T-helper 17 cell (primary cell): Measurements from ENCODE around the gene SCNN1A. TPM values are rescaled to one million over a fixed set of nuclear protein-coding genes. Genes with fewer than 3 reads are reported as not detected.
A peak's percentile ranks its signal among the peaks of the same experiment; 100 is the strongest.

Source experiments
- ATAC-seq: fragments of 150-1000 bp; cut with Tn5 transposase; 2 replicates; pipeline ENCODE4 v1.10.0; 2021; ENCODE audit warnings: mild to moderate bottlenecking, moderate library complexity
- DNase-seq, 3 donors: peaks; one replicate each; pipeline versions ENCODE4 v3.0.0 to v3.0.0-alpha.2; 2020 to 2021
- H3K9me3 ChIP-seq: one replicate; pipeline ENCODE4 v1.7.0; 2013; ENCODE audit warnings: low read length, mild to moderate bottlenecking; ENCODE audit not compliant: control insufficient read depth, poor library complexity, severe bottlenecking
- H3K27ac Mint-ChIP-seq: one replicate; pipeline ENCODE4 v1.8.0; 2022; ENCODE audit warnings: mild to moderate bottlenecking, moderate library complexity, mixed read lengths
- H3K27me3 Mint-ChIP-seq: one replicate; pipeline ENCODE4 v1.8.0; 2022; ENCODE audit warnings: mixed read lengths
- H3K36me3 Mint-ChIP-seq: one replicate; pipeline ENCODE4 v1.8.0; 2022; ENCODE audit warnings: low read depth, mixed read lengths
- H3K4me1 Mint-ChIP-seq: one replicate; pipeline ENCODE4 v1.8.0; 2022; ENCODE audit warnings: mild to moderate bottlenecking, mixed read lengths
- H3K4me3 Mint-ChIP-seq: one replicate; pipeline ENCODE4 v1.8.0; 2022; ENCODE audit warnings: mild to moderate bottlenecking, moderate library complexity, mixed read lengths
- total RNA-seq, 4 donors: library from RNA in 2 of 4; stranded (reverse) in 2 of 4; gene quantifications; one replicate each; pipeline ENCODE4 v1.2.3 and lab custom pipeline; 2022 to 2026

SCNN1A gene
- total RNA-seq, 2 donors from 2014 or later: 2.1 to 2.8 TPM

DNA sequence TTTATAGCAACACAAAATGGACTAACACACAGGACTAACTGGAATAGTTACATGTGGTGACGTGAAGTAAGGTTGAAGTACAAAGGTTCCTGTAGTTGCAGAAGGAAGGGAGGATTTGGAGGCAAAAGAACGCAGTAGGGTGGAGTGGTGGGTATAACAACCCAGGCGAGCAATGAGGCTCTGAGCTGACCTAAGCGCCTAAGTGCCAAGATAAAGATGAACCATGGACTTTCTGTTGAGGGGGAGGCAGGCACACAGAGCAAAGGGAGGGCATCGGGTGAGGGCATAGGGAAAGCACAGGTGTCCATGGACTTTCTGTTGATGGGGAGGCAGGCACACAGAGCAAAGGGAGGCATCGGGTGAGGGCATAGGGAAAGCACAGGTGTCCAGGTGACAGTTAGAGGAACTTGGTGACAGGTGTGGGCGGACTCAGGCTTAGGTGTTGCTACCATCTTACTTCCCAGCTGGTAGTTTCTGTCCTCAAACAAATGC lies 15.2 kb downstream of the SCNN1A start:
- no peaks in the 10 kb centered on the region for H3K9me3 ChIP-seq
- H3K27ac Mint-ChIP-seq: no peak overlapping the region

DNA sequence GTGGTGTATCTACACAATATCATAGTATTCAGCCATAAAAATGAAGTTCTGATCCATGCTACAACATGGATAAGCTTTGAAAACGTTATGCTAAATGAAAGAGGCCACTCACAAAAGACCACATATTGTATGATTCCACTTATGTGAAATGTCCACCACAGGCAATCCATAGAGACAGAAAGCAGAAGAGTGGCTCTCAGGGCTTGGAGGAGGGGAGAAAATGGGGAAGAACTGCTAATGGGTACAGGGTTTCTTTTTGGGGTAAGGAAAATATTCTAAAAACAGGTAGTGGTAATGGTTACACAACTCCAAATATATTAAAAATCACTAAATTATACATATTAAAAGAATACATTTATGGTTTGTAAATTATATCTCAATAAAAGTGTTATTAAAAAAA lies 16.5 kb downstream of the SCNN1A start:
- no peak for DNase-seq
- no peak overlapping the region for H3K27ac Mint-ChIP-seq
- peaks cover 21% of the 10 kb centered on the region for H3K27me3 Mint-ChIP-seq
- H3K36me3 Mint-ChIP-seq: peaks cover 4% of the 10 kb centered on the region
- peaks cover 26% of the 10 kb centered on the region for H3K4me1 Mint-ChIP-seq
- ATAC-seq: no peak
- H3K9me3 ChIP-seq: no peaks in the 10 kb centered on the region
- H3K4me3 Mint-ChIP-seq: no peak overlapping the region

More for the DNA sequence above, 15.2 kb downstream of the SCNN1A start:
- no peak for DNase-seq
- Mint-ChIP-seq H3K4me3 (no peak overlapping the region), H3K4me1 (peaks cover 26% of the 10 kb centered on the region), H3K27me3 (peaks cover 18% of the 10 kb centered on the region), H3K36me3 (peaks cover 4% of the 10 kb centered on the region)
- ATAC-seq: no peak

DNA sequence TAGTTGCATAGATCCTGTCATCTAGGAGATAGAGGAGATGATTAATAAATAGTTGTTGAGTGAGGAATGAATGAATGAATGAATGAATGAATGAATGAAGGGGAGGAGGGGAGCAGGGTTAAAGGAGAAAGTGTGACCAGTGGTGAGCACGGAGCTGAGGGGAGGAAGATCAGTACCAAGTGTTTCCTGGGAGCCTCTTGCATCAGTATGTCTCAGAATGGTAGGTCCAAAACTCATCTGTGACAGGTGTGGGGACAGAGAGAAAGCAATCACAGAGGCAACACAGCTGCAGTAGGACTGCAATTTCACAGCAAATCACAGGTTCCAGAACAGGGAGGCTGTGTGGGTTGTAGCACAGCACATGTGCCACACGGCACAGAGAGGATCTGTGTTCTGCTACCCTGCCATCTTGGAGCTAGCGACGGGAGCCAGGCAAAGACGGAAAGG lies 19.0 kb downstream of the SCNN1A start:
- H3K27ac Mint-ChIP-seq: no peak overlapping the region

DNA sequence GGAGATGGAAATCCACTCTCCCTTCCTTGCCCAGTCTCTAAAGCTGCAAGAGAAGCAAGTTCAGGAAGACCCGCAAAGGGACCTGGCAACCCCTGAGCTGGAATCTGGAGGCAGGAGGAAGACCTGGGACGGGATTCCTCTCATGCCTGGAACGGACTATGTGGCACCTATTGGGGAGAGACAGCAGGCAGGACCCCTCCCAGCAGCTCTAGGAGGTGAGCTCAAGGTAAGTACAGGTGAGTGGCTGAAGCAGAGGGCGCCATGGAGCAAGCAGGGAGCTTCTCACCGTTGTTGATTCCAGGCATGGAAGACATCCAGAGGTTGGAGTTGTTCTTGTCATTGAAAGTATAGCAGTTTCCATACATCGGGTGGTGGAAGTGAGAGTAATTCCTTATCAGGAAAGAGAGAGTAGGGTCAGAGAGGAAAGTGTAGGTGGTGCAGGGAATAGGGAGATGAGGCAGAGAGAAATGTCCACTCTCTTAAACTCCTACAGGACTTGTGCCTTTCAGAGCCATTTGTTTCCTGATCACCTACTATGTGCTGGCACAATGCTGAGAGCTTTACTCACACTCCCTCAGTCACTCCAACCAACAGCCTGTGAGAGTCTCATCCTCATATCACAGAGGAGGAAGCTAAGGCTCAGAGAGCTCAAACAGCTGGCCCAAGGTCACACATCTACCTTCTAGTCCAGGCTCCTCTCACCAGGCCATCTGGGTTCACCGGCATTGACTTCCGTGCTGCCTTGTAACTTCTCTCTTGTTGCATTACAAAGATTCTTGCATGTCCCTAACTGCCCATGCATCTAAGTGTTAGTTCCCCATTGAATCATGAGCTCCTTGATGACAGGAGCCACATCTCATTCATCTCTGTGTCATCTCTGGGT lies 19.6 kb downstream of the SCNN1A start:
- H3K4me3 Mint-ChIP-seq: no peak overlapping the region
- peaks cover 4% of the 10 kb centered on the region for H3K36me3 Mint-ChIP-seq
- peaks cover 21% of the 10 kb centered on the region for H3K27me3 Mint-ChIP-seq
- peak; percentile 8 for ATAC-seq
- H3K4me1 Mint-ChIP-seq: peaks cover 19% of the 10 kb centered on the region
- H3K9me3 ChIP-seq: no peaks in the 10 kb centered on the region
- no peak for DNase-seq
- H3K27ac Mint-ChIP-seq: no peak overlapping the region

More for the DNA sequence above, 19.0 kb downstream of the SCNN1A start:
- peaks cover 21% of the 10 kb centered on the region for H3K27me3 Mint-ChIP-seq
- peaks cover 19% of the 10 kb centered on the region for H3K4me1 Mint-ChIP-seq
- no peak overlapping the region for H3K4me3 Mint-ChIP-seq
- H3K9me3 ChIP-seq: no peaks in the 10 kb centered on the region
- ATAC-seq (no peak), DNase-seq (no peak)
- peaks cover 4% of the 10 kb centered on the region for H3K36me3 Mint-ChIP-seq

DNA sequence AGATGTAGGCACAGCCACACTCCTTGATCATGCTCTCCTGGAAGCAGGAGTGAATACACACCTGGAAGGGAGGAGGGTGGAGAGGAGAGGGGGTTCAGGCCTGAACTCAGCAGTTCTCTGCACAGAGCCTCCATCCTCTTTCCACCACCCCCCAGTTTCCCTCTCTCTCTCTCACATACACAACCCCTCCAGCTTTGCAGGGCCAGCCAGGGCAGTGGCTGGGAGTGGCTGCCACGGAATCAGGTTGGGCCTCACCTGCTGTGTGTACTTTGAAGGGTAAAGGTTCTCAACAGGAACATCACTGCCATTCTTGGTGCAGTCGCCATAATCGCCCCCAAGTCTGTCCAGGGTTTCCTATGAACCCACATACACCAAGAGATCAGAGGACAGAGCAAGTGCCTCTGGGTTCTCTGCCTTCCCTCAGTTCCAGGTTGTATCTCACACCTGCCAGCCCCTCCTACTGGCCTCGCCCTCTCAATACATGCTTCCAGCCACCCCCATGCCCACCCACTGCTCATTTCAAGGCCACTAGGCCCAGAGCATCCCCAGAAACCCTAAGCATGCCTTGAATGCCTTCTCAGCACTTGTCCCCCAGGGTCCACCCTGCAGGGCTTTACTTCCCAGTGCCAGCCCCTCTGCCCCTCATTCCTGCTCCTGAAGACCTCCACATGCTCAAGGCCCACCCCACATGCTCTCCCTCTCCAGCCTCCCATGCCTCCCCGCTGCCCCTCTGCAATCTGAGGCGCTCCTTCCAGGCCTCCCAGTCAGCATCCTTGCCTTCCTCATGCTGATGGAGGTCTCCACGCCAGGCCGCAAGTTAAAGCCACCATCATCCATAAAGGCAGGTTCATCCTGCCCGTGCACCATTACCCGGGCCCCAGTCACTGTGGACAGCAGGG lies 20.6 kb downstream of the SCNN1A start:
- no peak overlapping the region for H3K27ac Mint-ChIP-seq
- DNase-seq (no peak), ATAC-seq (no peak)
- no peaks in the 10 kb centered on the region for H3K9me3 ChIP-seq
- H3K36me3 Mint-ChIP-seq: peaks cover 4% of the 10 kb centered on the region
- H3K4me3 Mint-ChIP-seq: no peak overlapping the region
- peaks cover 21% of the 10 kb centered on the region for H3K27me3 Mint-ChIP-seq
- peaks cover 16% of the 10 kb centered on the region for H3K4me1 Mint-ChIP-seq

DNA sequence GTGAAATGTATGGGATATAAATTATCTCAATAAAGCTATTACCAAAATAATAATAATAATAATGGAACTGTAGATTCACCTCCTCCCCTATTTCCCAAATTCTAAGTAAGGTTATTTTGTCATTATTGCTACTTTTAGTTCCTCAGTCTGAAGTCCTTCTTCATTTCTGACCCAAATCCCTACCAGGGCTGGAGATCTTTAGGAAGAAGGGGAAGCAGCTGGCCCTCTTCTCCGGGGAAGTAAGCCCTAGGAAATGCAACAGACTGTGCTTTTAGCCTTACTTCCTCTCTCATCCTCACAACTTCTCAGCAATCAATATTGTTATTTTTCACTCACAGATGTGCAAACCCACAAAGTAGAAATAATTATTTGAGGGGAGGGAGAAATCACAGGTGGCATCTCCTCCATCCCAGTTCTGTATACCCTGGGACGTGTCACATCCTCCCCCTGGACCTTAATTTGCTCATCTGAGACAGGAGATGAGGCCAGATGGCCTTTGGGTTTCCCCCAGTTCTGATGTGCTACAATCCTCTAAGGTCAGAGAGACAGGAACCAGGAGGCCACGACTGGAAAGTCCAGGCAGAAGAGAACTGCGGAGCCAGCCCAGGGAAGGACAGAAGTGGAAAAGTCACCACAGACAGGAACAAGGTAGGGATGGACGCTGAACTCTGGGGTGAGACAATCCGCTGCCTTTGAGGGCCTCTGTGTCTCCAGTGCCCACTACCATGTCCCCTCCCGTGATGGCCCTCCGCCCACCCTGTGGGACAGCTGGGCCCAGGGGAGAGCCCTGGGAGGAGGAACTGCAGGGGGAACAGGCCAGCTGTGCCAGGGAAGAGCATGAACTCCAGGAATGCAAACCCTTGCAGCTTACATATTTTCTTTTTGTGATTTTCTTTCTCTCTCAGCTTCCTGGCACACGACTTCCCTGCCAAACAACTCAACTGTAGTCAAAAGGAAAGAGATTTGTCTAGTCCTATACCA lies 22.9 kb downstream of the SCNN1A start:
- peaks cover 4% of the 10 kb centered on the region for H3K36me3 Mint-ChIP-seq
- peaks cover 21% of the 10 kb centered on the region for H3K27me3 Mint-ChIP-seq
- ATAC-seq (no peak), DNase-seq (no peak)
- H3K9me3 ChIP-seq: no peaks in the 10 kb centered on the region
- peaks cover 18% of the 10 kb centered on the region for H3K4me1 Mint-ChIP-seq
- no peak overlapping the region for H3K27ac Mint-ChIP-seq
- no peak overlapping the region for H3K4me3 Mint-ChIP-seq

DNA sequence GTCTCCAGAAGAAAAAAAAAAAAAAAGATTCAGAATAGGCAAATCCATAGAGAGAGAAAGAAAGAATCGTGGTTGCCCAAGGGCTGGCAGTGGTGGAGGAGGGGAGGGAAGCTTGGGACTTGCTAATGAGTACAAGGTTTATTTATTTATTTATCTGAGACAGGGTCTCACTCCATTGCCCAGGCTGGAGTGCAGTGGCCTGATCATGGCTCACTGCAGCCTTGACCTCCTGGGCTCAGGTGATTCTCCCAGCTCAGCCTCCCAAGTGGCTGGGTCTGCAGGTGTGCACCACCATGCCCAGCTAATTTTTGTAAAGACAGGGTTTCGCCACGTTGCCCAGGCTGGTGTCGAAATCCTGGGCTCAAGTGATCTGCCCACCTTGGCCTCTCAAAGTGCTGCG lies 23.7 kb downstream of the SCNN1A start:
- H3K4me3 Mint-ChIP-seq: no peak overlapping the region
- DNase-seq (no peak), ATAC-seq (no peak)
- H3K27me3 Mint-ChIP-seq: peaks cover 16% of the 10 kb centered on the region
- H3K27ac Mint-ChIP-seq: no peak overlapping the region
- H3K4me1 Mint-ChIP-seq: peaks cover 24% of the 10 kb centered on the region
- H3K36me3 Mint-ChIP-seq: peaks cover 2% of the 10 kb centered on the region
- H3K9me3 ChIP-seq: no peaks in the 10 kb centered on the region

DNA sequence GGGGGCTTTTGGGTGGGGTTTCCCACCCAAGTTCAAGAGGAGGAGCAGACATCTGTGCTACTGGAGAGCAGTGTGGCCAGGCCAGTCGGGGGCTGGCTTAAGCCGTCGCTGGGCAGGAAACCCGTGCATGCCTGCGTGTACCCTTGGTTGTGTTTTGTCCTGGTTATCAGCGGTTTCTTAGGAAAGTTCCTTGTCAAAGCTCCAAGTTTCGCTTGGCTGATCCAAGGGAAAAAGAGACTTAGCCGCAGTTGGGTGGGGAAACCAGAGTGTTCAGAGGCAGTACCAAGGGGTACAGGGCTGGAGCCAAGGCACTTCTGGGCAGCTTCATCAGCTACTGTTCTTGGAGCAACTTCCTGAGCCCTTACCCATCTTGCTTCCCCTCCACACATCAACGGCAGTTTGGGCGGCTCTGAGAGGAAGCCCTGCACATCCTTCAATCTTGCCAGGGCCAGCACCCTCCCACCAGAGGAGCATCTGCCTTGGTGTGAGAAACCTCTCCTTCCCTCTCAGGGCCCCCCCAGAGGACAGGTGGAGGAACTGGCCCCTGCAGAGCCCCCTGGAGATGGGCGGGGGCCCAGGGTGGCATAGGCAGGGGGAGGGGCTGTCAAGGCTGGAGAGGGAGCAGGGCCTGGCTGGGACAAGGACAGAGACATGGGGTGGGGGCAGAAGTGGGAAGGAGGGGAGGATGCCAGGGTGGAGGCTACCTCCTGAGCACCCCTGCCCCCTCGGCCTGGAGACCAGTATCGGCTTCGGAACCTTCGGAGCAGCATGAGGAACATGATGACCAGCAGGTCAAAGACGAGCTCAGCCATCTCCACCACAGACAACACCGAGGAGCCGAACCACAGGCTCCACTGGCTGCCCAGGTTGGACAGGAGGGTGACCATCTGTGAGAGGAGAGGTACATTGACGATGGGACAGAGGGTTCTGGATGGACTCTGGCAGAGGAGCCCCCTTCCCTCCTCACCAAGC lies 27.7 kb downstream of the SCNN1A start:
- ATAC-seq: no peak
- no peak overlapping the region for H3K4me3 Mint-ChIP-seq
- no peak for DNase-seq

DNA sequence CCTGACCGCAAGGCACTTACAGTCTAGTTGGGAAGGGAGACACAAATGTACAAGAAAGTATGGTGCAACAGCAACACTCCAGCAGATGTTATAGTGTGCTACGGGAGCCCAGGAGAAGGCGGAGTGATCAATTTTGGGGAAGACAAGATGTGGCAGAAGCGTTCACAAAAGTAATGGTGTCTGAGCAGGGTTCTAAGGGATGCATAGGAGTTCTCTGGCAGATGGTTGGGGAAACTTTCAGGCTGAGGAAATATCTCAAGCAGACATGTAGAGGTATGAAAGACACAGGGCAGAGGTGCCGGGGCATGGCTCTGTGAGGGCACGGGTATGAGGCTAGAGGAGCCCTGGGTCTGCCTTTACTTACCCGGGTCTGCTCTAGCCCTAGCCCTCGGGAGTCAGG lies 28.4 kb downstream of the SCNN1A start:
- ATAC-seq (no peak), DNase-seq (no peak)
- H3K4me1 Mint-ChIP-seq: peaks cover 38% of the 10 kb centered on the region
- no peak overlapping the region for H3K4me3 Mint-ChIP-seq
- H3K9me3 ChIP-seq: no peaks in the 10 kb centered on the region
- H3K36me3 Mint-ChIP-seq: no peaks in the 10 kb centered on the region
- H3K27me3 Mint-ChIP-seq: no peaks in the 10 kb centered on the region
- H3K27ac Mint-ChIP-seq: no peak overlapping the region

More for the DNA sequence above, 27.7 kb downstream of the SCNN1A start:
- H3K4me1 Mint-ChIP-seq: peaks cover 35% of the 10 kb centered on the region
- H3K9me3 ChIP-seq: no peaks in the 10 kb centered on the region
- H3K27me3 Mint-ChIP-seq: no peaks in the 10 kb centered on the region
- no peak overlapping the region for H3K27ac Mint-ChIP-seq
- no peaks in the 10 kb centered on the region for H3K36me3 Mint-ChIP-seq

DNA sequence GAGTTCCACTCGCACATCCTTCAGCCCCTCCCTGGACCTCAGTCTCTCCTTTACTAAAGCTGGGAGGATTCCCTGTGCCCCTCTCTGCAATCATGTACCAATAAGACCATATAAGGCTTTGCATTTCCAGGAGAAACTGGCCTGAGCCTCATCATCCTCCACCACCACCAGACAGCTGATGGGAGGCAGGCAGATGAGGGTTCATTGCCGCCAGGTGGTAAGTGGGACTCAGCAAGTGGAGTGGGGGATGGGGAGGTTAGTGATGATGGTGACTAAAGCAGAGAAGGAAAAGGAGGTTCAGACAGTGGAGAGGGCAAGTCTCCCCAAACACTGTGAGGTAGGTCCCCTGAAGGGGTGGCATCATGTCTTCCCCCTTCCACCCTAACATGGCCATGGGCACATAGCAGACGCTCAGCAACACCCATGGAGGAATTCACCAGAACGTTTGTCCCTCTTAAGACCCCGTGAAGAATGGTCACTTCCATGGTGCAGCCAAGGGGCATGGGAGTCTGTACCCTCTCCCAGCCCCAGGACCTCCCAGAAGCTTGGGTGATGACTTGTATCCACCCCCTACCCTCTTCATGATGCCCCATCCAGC lies 29.0 kb downstream of the SCNN1A start:
- Mint-ChIP-seq H3K36me3 (no peaks in the 10 kb centered on the region), H3K27ac (peak overlapping the region; percentile 86), H3K4me1 (peaks cover 41% of the 10 kb centered on the region), H3K27me3 (no peaks in the 10 kb centered on the region), H3K4me3 (peak overlapping the region; percentile 57)
- no peak for ATAC-seq
- no peak for DNase-seq
- no peaks in the 10 kb centered on the region for H3K9me3 ChIP-seq

DNA sequence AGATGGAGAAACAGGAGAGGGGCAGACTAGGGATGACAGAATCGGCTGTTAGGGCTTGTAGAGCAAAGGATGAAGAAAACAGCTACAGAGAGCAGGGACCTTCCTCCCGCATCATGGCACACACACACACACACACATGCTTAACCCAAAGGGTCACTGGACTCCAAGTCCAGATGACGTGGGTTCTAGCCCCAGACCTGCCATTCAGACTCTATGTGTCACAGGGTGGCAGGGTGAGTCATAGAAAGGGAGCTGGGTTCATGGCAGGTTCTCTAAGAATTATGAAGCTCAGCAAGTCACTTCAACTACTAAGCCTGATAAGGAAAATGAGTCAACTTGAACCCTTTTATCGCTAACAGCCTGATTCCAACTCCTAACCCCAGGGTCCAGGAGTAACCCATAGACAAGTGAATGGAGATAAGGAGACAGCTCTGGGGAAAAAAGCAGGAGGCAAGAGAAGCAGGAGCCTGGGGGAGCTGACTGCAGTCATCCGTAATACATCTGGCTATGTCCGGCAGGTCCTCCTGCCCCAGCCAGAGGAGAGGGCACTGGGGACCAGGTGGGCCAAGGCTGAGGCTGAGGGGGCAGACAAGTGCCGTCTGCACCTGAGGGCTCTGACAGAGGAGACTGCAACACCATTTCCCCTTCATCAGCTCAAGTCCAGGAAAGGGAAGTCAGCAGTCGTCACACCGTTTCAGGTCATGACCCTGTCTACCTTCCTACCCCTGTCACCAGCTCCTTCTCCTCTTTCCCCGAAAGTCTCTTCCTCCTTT lies 29.9 kb downstream of the SCNN1A start:
- no peak for DNase-seq
- peak overlapping the region; percentile 86 for H3K27ac Mint-ChIP-seq
- H3K4me3 Mint-ChIP-seq: peak overlapping the region; percentile 57

More for the DNA sequence above, 29.9 kb downstream of the SCNN1A start:
- Mint-ChIP-seq H3K4me1 (peaks cover 44% of the 10 kb centered on the region), H3K27me3 (no peaks in the 10 kb centered on the region), H3K36me3 (no peaks in the 10 kb centered on the region)
- peak; percentile 49 for ATAC-seq
- no peaks in the 10 kb centered on the region for H3K9me3 ChIP-seq
